Measurements from ENCODE around the gene IMPACT.

DNA sequence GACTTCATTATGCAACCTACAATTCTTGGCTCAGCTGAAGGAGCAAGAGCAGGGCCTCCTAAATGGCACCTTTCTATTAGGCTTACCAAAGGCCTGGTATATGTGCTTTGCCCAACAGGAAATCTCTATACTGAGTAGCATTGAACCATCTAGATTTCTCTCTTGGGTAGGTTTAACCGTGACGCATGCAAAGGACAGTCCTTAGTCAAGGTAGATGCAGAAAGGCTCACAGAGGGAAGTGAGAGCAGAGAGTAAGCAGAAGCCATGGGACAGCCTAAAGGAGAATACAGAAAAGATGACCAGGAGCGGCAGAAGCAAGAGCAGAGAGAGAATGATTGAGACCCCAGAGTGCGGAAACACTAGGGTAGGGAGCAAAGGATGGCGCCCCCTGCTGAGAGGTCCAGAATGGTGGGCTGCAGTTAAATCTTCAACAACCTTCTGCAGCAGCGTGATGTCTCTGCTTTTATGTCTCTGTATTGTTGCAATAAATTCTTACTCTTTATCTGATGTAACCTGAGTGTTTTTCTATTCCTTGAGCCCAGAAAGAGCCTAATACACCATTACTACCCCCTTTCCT lies 24.2 kb upstream of the IMPACT start:
- TF ChIP-seq, protein P1, sequence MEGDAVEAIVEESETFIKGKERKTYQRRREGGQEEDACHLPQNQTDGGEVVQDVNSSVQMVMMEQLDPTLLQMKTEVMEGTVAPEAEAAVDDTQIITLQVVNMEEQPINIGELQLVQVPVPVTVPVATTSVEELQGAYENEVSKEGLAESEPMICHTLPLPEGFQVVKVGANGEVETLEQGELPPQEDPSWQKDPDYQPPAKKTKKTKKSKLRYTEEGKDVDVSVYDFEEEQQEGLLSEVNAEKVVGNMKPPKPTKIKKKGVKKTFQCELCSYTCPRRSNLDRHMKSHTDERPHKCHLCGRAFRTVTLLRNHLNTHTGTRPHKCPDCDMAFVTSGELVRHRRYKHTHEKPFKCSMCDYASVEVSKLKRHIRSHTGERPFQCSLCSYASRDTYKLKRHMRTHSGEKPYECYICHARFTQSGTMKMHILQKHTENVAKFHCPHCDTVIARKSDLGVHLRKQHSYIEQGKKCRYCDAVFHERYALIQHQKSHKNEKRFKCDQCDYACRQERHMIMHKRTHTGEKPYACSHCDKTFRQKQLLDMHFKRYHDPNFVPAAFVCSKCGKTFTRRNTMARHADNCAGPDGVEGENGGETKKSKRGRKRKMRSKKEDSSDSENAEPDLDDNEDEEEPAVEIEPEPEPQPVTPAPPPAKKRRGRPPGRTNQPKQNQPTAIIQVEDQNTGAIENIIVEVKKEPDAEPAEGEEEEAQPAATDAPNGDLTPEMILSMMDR (conservative IDR thresholded peaks at IDR 0.05; ENCODE audit: low read depth, low read length): peak; percentile 12; the same call in 1 of the 2 replicates
- TF ChIP-seq POLR2A (IDR thresholded peaks at IDR 0.05; ENCODE audit: low read depth, low read length) (no peak), MXI1 (IDR thresholded peaks at IDR 0.05; ENCODE audit: borderline replicate concordance, low read depth, low read length) (no peak), RFX5 (IDR thresholded peaks at IDR 0.05; ENCODE audit: low read depth, low read length) (no peak), MAFK (IDR thresholded peaks at IDR 0.05; ENCODE audit: low read depth, low read length) (no peak), RAD21 (IDR thresholded peaks at IDR 0.05; ENCODE audit: low read length) (no peak), CEBPB (IDR thresholded peaks at IDR 0.05; ENCODE audit: low read depth, low read length) (no peak), RCOR1 (IDR thresholded peaks at IDR 0.05; ENCODE audit: insufficient replicate concordance, low read length) (no peak), BHLHE40 (IDR thresholded peaks at IDR 0.05; ENCODE audit: low read depth, low read length) (no peak), NFE2L2 (IDR thresholded peaks at IDR 0.05; ENCODE audit: low read depth, low read length) (no peak), FOS (IDR thresholded peaks at IDR 0.05; ENCODE audit: low read depth, low read length) (no peak), SMC3 (IDR thresholded peaks at IDR 0.05; ENCODE audit: low read depth, low read length) (no peak)
- TF ChIP-seq, protein P2, sequence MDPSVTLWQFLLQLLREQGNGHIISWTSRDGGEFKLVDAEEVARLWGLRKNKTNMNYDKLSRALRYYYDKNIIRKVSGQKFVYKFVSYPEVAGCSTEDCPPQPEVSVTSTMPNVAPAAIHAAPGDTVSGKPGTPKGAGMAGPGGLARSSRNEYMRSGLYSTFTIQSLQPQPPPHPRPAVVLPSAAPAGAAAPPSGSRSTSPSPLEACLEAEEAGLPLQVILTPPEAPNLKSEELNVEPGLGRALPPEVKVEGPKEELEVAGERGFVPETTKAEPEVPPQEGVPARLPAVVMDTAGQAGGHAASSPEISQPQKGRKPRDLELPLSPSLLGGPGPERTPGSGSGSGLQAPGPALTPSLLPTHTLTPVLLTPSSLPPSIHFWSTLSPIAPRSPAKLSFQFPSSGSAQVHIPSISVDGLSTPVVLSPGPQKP (IDR thresholded peaks at IDR 0.05; ENCODE audit: borderline replicate concordance, low read depth, low read length): no peak
- TF ChIP-seq, protein P3, sequence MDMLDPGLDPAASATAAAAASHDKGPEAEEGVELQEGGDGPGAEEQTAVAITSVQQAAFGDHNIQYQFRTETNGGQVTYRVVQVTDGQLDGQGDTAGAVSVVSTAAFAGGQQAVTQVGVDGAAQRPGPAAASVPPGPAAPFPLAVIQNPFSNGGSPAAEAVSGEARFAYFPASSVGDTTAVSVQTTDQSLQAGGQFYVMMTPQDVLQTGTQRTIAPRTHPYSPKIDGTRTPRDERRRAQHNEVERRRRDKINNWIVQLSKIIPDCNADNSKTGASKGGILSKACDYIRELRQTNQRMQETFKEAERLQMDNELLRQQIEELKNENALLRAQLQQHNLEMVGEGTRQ (IDR thresholded peaks at IDR 0.05; ENCODE audit: low read depth, low read length): no peak
